ENCODE data around the gene KRTAP10-2. TPM values are rescaled to one million over a fixed set of nuclear protein-coding genes. Genes with fewer than 3 reads are reported as not detected.
"Not testable (repeated sequence)": the region's sequence is repeated elsewhere in the genome, so short reads cannot be mapped to it uniquely, and the experiment has no call there.

KRTAP10-2 gene
- total and polyA plus RNA-seq, 7 donors = not detected

DNA sequence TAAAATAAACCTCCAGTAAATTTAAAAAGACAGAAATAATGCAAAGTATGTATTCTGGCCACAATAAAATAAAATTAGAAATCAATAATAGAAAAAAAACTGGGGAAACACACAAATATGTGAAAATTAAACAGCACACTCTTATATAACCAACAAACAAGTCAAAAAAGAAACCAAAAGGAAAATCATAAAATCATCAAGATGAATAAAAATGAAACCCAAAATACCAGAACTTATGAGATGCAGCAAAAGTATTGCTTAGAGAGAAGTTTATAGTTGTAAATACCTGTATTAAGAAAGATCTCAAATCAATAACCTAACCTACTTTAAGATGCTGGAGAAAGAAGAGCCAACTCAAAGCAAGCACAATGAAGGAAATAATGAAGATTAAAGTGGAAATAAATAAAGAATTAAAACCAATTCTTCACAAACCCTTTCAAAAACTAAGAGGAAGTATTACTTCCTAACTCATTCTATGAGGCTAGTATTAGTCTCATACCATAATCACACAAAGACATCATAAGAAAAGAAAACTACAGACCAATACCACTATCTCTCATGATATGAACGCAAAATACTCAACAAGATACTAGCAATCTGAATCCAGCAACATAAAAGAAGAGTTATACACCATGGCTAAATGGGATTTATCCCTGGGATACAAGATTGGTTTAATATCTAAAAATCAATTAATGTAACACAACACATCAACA lies 13.7 kb upstream of the KRTAP10-2 start:
- no peaks in the 10 kb centered on the region for H3K36me3 ChIP-seq (ENCODE audit: insufficient read depth in 1 of 2, low read depth in 1 of 2)
- WGBS, 3 donors = 0 to 46% (median 44%) methylated on average over 1 of the region's 1 CpG
- TF ChIP-seq, protein P1, sequence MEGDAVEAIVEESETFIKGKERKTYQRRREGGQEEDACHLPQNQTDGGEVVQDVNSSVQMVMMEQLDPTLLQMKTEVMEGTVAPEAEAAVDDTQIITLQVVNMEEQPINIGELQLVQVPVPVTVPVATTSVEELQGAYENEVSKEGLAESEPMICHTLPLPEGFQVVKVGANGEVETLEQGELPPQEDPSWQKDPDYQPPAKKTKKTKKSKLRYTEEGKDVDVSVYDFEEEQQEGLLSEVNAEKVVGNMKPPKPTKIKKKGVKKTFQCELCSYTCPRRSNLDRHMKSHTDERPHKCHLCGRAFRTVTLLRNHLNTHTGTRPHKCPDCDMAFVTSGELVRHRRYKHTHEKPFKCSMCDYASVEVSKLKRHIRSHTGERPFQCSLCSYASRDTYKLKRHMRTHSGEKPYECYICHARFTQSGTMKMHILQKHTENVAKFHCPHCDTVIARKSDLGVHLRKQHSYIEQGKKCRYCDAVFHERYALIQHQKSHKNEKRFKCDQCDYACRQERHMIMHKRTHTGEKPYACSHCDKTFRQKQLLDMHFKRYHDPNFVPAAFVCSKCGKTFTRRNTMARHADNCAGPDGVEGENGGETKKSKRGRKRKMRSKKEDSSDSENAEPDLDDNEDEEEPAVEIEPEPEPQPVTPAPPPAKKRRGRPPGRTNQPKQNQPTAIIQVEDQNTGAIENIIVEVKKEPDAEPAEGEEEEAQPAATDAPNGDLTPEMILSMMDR (IDR thresholded peaks at IDR 0.05) = no peak
- H3K9me3 ChIP-seq = peaks cover 10% of the 10 kb centered on the region
- ATAC-seq (no peak), DNase-seq (no peak)
- no peaks in the 10 kb centered on the region for H3K4me1 ChIP-seq
- H3K27me3 ChIP-seq (ENCODE audit: insufficient read depth in 3 of 3, low read length in 2 of 3) = peaks cover 0 to 30% (median 4%) of the 10 kb centered on the region in 3 donors
- no peak overlapping the region for H3K27ac ChIP-seq
- intact Hi-C loops (cut with DNase I) = no loop called here
- H3K4me3 ChIP-seq = no peak overlapping the region

DNA sequence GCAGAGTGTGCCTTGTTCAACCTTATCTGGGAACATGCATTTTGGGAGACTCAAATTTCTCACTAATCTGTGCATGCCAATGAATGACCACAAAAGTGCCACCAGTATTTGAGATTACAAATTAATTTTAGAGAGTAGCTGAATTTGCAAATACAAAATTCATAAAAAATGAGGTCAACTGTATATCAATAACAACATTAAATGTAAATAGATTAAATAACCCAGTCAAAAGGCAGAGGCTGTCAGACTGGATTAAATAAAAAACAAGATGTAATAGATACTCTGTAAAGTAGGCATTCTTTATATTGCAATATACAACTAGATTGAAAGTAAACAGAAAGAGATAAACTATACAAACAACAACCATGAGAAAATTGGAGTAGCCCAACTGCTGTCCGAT lies 12.8 kb upstream of the KRTAP10-2 start:
- no peak overlapping the region for H3K4me3 ChIP-seq
- peaks cover 0 to 27% (median 0%) of the 10 kb centered on the region in 3 donors for H3K27me3 ChIP-seq (ENCODE audit: insufficient read depth in 3 of 3, low read length in 2 of 3)
- H3K9me3 ChIP-seq = peaks cover 10% of the 10 kb centered on the region
- ATAC-seq = no peak
- no peak for DNase-seq
- H3K36me3 ChIP-seq (ENCODE audit: insufficient read depth in 1 of 2, low read depth in 1 of 2) = no peaks in the 10 kb centered on the region
- intact Hi-C loops (cut with DNase I) = no loop called here
- no peak overlapping the region for H3K27ac ChIP-seq
- WGBS, 3 donors = 88 to 98% (median 94%) methylated on average over 1 of the region's 1 CpG
- no peaks in the 10 kb centered on the region for H3K4me1 ChIP-seq
- TF ChIP-seq, protein P1 (IDR thresholded peaks at IDR 0.05) = no peak

DNA sequence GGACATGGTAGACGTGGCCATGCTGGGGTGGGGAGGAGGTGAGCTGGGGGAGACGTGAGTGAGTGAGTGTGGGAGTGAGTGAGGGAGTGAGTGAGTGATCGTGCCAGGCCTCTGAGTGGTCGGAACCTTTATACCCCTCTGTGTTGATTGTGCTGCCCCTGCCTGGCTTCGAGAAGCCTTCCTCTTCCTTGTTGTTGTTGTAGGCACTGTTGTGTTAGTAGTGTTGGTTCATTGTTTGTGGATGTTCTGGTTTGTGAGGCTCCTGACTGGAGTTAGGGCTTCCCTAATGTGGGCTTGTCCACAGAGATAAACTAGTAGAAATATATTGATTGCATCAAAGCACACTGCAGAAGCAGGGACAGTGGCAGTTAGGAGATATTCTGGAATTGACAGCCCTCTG lies 7.4 kb upstream of the KRTAP10-2 start, which contains the start of gene KRTAP10-3:
KRTAP10-3 (minus strand) TSS at position 101 of the 400 bp plus-strand sequence; CDS start at position 21, 80 bp downstream.
- peaks cover 10% of the 10 kb centered on the region for H3K9me3 ChIP-seq
- H3K4me1 ChIP-seq = no peaks in the 10 kb centered on the region
- 41 to 49% (median 44%) methylated on average over 5 of the region's 5 CpGs for WGBS, 3 donors
- no peak within 1 kb of the TSS for H3K4me3 ChIP-seq
- TF ChIP-seq, protein P1 (IDR thresholded peaks at IDR 0.05) = no peak
- no peaks in the 10 kb centered on the region for H3K36me3 ChIP-seq (ENCODE audit: insufficient read depth in 1 of 2, low read depth in 1 of 2)
- no peak for DNase-seq
- no peak for ATAC-seq
- intact Hi-C loops (cut with DNase I) = no loop called here
- H3K27me3 ChIP-seq (ENCODE audit: insufficient read depth in 3 of 3, low read length in 2 of 3) = peaks cover 0 to 49% (median 8%) of the 10 kb centered on the region in 3 donors
- no peak within 1 kb of the TSS for H3K27ac ChIP-seq

DNA sequence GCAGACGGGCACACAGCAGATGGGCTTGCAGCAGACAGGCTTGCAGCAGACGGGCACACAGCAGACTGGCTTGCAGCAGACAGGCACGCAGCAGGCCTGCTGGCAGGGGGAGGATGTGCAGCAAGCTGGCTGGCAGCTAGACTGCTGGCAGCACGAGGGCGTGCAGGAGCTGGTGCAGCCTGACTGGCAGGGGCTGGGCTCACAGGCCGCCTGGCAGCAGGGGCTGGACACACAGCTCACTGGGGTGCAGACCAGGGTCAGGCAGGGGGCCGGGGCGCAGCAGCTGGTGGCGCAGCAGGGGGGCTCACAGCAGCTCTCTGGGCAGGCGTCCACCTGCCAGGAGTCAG lies 7.0 kb upstream of the KRTAP10-2 start:
- intact Hi-C loops (cut with DNase I); H3K4me1 ChIP-seq: not testable (repeated sequence)
- 34 to 54% (median 35%) methylated on average over 5 to 10 of the region's 10 CpGs for WGBS, 3 donors

DNA sequence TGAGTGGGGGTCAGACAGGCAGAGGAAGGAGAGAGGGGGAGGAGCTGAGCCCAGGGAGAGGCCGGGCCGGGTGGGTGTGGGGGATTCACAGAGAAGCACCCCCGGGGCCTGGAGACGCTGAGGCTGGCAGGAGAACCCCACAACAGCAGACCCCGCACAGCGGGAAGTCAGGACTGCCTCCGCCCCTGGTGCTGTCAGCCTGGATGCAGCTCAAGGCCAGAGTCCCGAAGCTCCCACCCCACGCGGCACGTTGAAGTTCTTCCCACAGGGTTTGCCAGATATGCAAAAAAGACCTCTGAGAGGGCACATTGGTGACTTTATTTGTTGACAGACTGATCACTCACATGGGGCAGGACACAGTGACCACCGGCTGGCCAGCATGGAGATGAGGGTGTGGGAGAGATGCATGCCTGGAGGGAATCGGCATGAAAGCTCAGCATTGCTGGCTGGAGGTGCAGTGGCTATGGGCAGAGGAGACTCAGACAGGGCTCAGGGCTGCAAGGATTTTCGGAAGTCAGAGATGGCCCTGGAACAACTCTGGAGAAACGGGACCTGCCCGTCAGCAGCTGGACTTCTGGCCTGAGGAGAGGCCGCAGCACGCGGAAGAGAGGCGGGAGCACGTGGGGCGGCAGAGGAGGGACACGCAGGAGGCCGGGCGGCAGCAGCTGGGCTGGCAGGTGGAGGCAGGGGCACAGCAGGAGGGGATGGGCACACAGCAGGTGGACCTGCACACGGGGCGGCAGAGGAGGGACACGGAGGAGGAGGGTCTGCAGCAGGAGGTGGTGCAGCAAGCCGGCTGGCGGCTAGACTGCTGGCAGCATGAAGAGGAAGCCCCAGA lies 6.4 kb upstream of the KRTAP10-2 start:
- Histone ChIP-seq H3K27ac (no peak overlapping the region), H3K27me3 (ENCODE audit: insufficient read depth in 3 of 3, low read length in 2 of 3) (peaks cover 0 to 54% (median 10%) of the 10 kb centered on the region in 3 donors), H3K9me3 (peaks cover 4% of the 10 kb centered on the region), H3K36me3 (ENCODE audit: insufficient read depth in 1 of 2, low read depth in 1 of 2) (no peaks in the 10 kb centered on the region), H3K4me3 (no peak overlapping the region), H3K4me1 (no peaks in the 10 kb centered on the region)
- ATAC-seq (no peak), DNase-seq (no peak)
- intact Hi-C loops (cut with DNase I) = no loop called here
- WGBS, 3 donors = 21 to 32% (median 28%) methylated on average over 29 to 30 of the region's 30 CpGs
- TF ChIP-seq, protein P1 (IDR thresholded peaks at IDR 0.05) = no peak

More for the DNA sequence above, 7.0 kb upstream of the KRTAP10-2 start:
- H3K4me3 ChIP-seq; DNase-seq; ATAC-seq; H3K27ac ChIP-seq; H3K36me3 ChIP-seq (ENCODE audit: insufficient read depth in 1 of 2, low read depth in 1 of 2); H3K9me3 ChIP-seq: not testable (repeated sequence)
- peaks cover 0 to 51% (median 8%) of the 10 kb centered on the region in 3 donors for H3K27me3 ChIP-seq (ENCODE audit: insufficient read depth in 3 of 3, low read length in 2 of 3)
